Activated gamma-delta T cell treated with Interleukin-2 at 50 U/mL for 16 hours (primary cell): ENCODE measurements around the gene RABL3.
"Not testable (repeated sequence)": the region's sequence is repeated elsewhere in the genome, so short reads cannot be mapped to it uniquely, and the experiment has no call there.

ENCODE experiments used
- DNase-seq: peaks from one replicate; pipeline ENCODE4 v3.0.0-alpha.2; 2020

RABL3 gene

DNA sequence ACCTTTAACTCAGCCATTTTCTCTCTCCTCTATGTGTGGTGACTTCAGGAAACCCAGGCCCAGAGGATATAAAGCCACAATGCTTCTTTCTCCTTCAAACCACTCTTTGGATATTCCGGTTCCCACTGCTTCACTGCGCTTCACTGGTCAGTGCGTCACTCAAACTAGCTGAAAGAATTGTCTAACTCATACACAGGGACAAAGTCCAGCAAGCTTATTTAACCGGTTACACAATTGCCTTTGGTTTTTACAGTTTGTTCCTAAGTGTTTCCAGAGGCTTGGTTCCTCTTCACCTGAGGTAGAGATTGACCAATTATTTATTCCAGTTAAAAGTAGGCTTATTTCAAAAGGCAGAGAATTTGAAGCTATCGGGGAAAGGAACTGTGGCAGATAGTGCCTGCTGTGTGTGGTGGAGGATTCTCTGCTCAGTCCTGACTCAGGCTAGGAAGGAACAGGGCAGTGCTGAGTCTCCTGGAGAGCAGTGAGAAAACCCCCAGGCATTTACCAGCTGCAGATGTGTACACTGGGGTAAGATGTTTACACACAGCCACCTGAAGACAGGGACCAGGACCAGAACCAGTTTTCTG lies 60.1 kb downstream of the RABL3 start, which contains the start of gene HGD:
HGD (minus strand) TSS at position 145 of the 587 bp plus-strand sequence; CDS start at position 17, 128 bp downstream.
- no peak for DNase-seq

DNA sequence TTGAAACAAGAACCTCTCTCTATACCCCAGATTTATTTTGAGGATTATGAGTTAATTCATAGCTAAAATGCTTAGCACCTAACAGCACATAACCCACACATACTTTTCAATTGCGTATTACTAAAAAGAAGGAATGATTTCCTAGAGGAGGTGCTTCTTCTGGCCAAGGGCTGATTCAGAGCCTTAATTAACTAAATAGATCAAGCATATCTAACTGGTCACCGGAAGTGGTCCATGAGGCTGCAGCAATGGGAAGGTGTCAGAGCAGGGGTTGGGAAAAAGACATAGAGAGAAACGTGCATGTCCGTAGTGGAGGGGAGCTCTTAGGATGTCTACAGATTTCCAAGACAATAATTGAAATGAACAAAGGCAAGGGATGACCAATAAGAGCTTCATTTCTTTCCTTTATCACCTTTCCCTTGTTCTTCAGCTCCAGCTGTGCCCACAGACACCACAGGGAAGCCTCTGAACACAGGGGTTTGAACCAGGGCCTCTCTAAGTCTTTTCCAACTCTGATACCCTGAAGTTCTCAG lies 60.7 kb downstream of the RABL3 start:
- DNase-seq: no peak

DNA sequence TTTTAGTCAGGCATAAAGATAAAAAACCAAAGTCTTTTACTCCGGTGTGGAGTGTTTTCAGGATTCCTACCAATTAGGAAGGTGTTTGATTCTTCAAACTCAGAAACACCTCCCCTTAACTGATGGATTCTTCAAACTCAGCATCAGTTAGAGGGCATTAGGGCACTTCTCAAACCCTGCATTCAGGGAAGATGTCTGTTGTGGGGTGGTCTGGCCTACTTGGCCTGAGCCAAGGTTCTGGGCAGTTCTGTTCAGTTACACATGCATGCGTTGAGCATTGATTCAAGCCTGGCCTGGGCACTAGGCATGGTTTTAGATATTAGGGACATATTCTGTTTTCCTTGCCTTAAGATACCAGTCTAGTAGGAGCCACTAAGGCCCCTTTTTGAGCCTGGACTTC lies 61.3 kb downstream of the RABL3 start:
- DNase-seq: no peak

DNA sequence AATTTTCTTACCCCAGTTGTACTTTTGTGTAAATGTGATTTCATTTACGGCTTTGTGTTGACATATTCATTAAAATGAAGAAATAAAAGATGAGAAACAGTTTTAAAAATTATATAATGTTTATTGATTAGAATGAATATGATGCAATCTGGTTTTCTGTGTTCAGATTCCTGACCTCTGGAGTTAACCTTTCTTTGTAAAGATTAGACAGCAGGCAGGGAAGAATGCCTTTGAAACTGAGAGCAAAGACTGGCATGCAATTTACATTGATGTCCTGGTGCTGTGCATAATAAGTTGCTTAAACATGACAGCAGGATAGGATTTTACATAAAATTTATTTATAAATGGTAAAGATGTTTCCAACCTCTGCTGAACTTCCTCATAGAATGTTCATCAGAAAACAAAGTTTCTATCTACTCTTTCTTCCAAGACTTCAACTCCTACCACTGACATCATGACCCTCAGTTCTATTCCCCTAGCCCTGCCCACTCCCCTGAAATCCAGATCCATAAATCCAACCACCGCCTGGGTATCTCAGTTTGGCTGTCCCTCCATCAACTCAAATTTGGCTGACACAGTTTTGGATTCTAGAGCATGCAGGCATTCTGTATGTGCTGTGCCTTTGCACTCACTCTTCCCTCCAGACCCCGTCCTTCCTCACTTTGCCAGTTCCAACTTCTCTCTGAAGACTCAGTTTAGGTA lies 62.0 kb downstream of the RABL3 start:
- no peak for DNase-seq

DNA sequence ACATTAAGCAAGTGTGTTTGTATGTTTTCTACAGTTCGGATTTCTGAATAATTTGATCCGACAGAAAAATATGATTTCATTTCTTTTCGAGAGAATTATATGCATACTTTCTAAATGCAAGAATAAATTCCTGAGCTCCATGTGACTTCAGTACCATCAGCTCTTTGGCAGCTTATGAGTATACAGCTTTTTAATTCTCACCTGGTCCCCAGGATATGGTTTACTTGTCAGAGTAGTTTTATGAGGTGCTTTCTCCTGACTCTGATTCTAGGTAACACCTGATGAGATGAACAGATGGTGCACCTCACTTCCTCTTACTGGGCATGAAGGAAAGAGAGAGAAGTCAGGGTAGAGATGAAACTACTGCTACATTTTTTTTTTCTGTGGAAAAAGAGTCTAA lies 63.3 kb downstream of the RABL3 start:
- no peak for DNase-seq

DNA sequence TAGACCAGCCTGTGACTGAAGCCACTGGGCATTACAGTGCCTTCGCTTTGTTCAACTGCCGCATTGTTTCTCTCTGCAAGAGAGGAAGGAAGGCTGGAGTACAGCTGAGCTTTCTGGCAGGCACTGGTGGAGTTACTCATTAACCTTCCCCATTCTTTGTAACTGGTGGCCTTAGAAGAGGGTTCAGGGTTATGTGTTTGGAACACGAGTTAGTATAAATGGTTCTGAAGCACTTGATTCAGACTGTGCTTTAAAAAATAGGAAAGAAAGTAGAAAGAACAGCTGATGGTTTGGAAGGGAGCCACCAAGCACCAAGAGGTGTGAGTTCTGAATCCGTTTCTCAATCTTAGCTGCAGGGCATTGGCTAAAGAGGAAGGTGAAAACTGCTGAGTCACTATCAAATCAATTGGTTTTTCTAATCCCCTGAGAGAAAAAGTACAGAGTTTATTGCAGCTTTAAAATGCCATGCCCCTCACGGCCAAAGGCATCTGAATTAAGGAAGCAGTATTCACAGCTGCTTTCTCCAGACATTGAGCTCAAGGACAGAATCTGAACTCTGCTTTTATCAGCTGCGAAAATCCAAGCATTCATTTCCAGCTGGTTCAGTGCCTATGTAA lies 63.9 kb downstream of the RABL3 start:
- no peak for DNase-seq

DNA sequence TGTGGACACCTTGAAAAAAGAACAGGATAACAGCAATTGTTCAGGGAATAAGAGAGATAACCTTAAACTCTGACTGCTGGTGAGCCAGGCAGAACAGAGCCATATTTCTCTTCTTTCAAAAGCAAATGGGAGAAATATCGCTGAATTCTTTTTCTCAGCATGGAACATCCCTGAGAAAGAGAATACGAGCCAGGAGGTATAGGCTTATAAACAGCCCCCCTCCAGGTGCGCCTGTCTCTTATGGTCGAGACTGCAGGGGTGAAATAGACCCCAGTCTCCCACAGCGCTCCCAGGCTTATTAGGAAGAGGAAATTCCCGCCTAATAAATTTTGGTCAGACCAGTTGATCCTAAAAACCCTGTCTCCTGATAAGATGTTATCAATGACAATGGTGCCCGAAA lies 65.1 kb downstream of the RABL3 start:
- not testable (repeated sequence) for DNase-seq

DNA sequence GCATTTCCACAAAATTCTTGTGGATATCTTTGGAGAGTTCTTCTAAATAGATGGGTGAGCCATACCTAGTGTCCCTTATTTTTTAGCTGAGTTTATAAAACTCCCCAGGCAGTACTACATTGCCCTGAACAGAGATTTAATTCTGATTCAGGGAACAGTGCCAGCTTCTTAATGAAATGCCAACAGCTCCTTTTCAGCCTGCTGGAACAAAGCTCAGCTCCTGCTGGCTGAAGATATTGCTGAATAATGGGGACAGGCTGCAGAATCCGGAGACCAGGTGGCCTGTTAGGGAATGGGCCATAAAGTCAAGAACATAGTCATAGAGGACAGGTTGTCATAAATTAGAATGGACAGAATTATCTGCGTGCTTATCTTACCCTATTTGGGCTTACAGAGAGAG lies 69.2 kb downstream of the RABL3 start:
- DNase-seq: no peak

DNA sequence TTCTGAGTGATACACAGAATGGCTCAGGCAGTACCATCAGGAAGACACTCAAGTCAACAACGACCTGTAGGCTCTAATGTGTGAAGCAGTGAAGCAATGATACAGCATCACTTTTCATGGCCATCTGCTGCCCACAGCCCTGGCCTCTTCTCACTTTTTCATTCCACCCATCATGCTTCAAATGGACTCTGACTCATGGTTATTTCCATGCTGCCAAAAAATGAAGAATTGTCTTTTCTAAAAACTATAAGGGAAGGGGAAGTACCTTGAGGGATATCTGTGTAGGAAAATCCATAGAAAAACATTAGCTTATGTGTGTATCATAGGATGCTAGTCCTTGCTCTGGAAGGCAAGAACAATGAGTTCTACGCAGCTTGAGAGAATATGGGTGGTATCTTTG lies 71.7 kb downstream of the RABL3 start:
- no peak for DNase-seq

DNA sequence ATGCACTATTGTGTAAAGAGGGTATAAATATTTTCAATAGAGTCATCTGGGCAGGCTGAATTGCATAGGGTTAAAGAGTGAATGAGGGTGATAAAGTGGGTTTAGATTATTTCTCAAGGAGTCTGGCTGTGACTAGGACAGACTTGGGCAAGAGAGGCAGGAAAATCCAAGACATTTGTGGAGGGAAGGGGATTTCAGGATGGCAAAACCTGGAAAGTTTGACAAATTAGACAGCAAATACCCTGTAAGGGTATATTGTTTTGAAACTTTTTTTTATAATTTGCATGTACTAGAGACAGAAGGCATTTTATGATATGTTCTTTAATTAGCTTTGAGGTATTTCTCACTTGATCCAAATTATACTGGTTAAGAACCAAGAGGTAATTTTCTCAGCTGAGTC lies 77.4 kb downstream of the RABL3 start:
- no peak for DNase-seq

DNA sequence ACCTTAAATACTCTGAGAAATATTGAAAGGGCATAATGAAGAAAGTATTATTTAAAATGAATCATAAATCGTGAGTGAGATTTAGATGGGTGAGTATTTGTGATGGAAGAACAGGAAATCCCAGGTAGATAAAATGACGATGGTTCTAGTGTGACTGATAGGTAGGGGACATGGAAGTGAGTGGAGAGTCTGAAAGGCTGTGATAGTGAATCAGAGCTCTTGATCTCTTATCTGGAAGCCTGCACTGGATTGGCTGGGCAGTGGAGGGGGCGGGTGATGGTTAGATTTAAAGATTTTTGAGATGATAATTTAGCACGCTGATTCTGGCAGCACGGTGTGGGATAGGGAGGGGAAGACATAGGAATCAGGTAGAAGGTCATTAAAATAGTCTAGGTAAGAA lies 80.4 kb downstream of the RABL3 start:
- DNase-seq: no peak

DNA sequence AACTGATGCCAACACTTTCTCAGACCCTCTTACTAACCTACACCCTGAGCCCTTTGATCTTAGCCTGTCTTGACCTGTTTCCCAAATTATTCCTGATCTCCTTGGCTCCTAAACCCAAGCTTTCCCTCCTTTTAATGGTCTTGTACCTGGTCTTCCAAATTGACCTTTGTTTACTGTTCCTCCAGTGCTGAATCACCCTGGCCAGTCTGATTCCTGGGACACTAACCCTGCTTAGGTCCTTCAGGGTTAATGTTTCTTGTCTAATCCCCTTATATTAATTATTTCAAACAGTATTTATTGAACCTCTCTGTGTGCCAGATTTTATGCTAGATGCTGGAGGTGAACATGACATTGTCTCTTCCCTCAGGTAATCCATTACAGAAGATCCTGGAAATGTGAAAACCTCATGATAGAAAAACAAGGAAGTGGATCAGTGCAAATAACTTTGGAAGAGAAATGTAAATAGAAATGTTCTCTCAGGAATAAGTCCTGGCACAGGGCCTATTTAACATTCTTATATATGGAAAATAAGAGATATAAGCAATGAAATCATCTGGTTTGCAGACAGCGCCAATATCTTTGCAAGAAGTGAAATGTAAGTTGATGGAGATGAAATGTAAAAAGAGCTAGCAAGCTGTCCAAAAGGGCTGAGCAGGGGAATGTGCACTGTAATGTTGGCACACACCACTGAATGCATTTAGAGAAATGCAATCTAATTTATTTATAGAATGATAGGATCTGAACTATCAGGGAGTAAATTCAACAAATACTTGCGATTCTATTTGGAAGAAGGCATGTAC lies 81.0 kb downstream of the RABL3 start:
- DNase-seq: no peak

DNA sequence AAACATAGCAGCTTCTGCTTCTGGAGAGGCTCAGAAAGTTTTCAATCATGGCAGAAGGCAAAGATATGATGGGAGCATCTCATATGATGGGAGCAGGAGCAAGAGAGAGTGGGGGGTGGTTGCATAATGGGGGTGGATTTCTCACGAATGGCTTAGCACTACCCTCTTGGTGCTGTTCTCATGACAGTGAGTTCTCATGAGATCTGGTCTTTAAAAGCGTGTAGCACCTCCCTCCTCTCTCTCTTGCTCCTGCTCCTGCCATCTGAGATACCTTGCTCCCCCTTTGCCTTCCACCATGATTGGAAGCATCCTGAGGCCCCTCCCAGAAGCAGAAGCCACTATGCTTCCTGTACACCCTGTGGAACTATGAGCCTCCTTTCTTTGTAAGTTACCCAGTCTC lies 82.5 kb downstream of the RABL3 start:
- DNase-seq: no peak

DNA sequence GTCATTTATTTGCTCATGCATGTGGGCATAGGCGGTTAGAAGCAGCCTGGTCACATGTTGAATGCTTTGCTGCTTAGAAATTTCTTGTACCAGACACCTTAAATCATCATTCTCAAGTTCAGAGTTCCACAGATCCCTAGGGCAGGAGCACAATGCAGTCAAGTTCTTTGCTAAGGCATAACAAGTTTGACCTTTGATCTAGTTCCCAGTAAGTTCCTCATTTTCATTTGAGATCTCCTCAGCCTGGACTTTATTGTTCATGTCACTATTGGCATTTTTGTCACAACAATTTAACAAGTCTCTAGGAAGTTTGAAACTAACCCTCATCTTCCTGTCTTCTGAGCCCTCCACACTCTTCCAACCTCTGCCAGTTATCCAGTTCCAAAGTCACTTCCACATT lies 83.0 kb downstream of the RABL3 start:
- no peak for DNase-seq

DNA sequence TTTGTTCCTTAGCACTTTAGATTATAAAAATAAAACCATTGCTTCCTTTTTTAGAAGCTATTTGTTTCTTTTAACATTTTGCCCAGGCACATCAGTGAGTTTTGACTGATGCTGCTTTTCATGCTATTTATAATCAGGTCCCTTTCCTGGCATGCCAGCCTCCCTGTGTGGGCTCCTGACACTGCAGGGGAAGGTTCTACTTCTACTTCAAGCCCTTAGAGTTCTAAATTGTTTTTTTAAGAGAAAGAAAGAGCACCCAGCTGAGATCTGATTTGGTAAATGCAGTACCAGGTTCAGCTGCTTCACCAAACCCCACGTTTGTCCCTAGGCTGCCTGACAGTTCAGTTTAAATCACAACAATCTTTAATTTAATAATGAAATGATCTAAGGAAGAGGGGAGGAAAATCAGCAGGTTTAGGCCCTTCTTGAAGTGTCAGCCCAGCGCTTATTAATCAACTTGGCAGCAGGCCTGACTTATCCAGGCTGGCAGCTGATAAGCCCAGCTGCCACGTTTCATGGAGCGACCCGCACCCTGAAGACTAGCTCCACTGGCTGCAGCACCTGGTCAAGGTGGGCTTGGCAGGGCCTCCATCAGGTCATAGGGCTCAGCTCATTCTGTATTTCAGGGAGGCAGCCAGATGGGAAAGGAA lies 89.3 kb downstream of the RABL3 start:
- DNase-seq: no peak

DNA sequence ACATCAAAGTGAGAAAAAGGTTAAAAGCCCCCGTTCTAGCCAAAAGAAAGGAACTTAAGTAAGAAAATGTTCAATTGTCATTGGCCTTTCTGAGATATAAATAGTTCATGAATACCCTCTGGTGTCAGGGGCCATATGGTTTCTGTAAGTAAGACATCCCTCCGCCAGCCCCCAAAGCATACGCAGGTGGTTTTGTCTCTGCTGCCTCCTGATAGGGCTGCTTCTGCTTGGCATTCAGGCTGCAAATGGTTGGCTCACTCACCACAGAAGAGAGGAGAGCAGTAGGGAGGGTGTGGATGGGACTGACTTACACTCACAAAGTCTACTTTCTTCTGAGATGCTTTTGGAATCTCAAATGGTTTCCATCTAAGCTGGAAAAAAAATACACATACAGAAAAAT lies 90.0 kb downstream of the RABL3 start:
- DNase-seq: no peak

DNA sequence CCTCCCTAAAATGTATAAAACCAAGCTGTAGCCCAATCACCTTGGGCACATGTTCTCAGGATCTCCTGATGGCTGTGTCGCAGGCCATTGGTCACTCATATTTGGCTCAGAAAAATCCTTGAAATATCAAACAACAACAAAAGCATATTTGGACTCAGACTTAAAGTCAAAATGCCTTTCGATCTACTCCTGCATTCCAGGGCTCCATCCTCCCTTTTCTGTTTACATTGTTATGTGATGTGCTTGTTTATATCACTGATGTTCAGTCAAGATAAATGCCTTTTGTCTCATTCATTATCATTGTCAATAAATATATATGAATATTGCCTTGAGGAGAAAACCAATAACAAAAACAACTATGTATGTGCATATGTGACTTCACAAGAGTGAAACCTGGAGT lies 92.0 kb downstream of the RABL3 start:
- no peak for DNase-seq

DNA sequence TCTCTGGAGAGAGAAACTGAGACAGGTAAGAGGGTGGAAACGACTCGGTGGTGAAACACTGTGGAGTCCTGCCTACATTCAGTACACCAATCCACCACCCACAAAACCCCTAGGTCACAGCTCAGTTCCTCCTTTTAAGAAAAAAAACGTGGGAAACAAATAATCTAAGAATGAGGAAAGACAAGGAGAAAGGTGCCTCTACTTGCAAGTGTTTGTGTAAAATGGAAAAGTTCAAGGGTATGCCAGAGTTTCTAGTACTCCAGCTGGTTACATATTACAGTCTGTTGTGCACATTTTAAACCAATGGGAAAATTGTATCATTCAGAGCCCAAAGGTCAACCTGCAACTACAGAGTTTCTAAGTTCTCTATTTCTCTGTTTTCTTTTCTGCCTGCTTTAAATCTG lies 92.5 kb downstream of the RABL3 start:
- DNase-seq: no peak

DNA sequence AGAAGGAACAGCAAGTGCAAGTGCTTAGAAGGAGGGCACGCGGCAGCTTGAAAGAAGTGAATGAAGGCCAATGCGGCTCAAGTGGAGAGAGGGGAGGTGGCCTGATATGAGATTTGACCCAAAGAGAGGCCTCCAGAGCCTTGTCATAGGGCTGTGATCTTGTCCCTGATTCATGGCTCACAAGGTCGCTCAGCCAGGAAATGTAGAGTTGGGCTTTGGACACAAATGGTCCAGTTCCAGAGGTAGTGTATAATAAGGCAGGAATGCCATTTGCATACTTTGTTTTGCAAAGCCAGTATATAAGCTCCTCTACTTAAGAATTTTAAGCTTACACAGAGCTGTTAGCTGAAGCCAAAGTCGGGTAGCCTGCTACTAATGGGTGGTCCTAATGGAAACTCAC lies 94.0 kb downstream of the RABL3 start:
- no peak for DNase-seq

DNA sequence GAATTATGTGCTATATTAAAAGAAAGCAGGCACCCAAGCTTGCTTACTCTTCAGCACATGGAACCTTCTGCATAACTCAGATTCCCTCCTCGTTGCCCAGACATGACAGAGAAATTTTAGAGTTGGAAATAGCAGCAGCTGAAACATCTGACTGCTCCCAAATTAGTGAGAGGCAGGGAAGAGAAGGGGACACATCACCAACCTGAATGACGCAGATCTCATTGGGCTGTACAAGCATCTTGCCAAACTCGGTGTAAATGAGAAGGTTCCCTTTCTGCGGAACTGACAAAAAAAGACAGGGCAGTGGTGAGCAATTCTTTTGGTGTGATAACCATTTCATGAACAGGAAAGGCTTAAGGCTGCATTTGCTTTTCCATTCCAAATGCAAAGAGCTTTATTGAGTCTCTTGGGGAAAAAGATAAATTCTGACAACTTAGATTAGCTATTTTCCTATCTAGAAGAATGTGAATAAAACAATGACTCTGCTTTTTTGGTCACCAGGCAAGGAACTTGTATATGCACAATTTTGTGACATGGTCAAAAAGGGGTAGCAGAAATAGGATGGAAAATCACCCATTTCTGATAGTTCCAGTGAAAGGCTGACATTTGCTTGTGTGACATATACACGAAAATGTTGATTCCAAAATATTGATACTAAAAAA lies 95.4 kb downstream of the RABL3 start:
- DNase-seq: no peak

DNA sequence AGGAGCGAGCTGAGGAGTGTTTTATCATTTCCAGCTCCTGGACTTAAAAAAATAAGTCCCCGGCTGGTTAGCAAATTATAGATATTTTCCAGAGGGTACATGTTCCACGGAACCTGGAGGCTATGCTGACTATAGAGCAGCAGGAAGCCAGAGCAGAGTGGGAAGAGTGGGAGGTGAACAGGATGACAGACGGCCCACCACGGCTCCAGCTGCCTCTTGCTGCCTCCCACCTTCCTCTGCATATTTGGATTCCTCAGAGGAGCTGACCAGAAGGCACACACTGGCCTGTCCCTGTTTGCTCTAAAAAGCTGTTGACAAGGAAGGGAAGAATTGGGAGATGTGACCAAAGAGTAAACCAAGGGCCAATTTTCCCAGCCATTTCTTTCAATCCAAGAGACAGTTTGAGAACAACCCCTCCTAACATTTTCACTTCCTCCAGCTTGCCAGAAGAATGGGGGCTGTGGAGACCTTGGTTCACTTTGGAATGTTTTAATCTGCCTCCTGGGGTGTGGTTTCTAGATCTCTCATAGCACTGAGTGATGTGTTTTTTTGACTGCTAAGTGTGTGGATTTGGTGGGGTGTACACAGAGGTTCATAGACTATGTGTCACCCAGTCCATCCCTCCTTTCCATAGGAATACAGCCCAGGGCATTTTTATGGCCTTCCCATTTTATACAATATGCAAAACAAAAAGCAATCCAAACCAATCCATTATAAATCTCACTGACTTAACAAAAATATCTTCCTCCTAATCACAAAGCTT lies 97.1 kb downstream of the RABL3 start:
- no peak for DNase-seq
